NOMO-1 treated with dmso at 0.1 percent for 144 hours (cell line): ENCODE results near the gene MTARC1.
A peak's percentile ranks its signal among the peaks of the same experiment; 100 is the strongest.

ENCODE experiments used
- DNase-seq: peaks from one replicate; lab custom pipeline; 2025; ENCODE audit not compliant: unreplicated experiment; lab: John Stamatoyannopoulos, UW

Gene MTARC1

DNA sequence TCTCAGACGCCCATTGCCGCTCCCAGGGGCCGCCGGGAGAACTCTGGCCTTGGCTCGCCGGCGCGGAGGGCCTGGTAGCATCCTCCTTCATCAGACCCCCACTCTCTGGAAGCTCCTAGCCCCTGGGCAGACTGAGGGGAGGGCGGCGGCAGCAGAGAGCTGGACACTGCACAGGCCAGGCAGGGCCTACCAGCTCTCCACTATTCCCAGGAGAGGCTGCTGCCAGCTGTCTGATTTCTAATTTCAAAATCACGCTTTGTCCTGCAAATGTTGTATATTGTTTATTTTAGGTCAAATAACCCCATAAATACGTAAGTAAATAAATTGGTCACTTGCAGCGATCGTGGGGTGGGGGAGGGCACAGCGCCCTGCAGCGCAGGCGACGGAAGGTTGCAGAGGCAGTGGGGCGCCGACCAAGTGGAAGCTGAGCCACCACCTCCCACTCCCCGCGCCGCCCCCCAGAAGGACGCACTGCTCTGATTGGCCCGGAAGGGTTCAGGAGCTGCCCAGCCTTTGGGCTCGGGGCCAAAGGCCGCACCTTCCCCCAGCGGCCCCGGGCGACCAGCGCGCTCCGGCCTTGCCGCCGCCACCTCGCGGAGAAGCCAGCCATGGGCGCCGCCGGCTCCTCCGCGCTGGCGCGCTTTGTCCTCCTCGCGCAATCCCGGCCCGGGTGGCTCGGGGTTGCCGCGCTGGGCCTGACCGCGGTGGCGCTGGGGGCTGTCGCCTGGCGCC, at the start of gene MTARC1:
TSS of gene MTARC1 (plus strand) at position 577 of the 732 bp plus-strand sequence. CDS start at position 609, 32 bp downstream.
- DNase-seq = peak; percentile 72

DNA sequence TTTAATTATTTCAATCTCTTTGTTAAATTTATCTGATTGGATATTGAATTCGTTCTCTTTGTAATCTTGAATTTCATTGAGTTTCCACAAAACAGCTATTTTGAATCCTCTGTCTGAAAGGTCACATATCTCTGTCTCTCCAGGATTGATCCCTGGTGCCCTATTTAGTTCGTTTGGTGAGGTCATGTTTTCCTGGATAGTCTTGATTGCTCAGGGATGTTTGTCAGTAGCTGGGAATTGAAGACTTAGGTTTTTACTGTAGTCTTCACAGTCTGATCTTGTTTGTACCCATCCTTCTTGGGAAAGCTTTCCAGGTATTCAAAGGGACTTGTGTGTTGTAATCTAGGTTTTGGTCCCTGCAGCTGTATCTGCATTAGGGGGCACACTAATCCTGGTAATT, 45.4 kb upstream of the MTARC1 start:
- no peak for DNase-seq

DNA sequence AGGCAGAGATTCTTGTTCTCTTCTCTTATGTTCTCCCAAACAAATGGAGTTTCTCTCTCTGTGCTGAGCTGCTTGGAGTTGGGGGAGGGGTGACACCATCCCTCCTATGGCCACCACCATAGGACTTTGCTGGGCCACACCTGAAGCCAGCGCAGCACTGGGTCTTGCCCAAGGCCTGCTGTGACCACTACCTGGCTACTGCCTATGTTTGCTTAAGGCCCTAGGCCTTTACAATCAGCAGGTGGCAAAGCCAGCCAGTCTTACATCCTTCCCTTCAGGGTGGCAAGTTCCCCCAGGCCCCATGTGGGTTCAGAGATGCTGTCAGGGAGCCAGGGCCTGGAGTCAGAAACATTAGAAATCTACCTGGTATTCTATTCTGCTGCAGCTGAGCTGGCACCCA, 44.9 kb upstream of the MTARC1 start:
- no peak for DNase-seq

DNA sequence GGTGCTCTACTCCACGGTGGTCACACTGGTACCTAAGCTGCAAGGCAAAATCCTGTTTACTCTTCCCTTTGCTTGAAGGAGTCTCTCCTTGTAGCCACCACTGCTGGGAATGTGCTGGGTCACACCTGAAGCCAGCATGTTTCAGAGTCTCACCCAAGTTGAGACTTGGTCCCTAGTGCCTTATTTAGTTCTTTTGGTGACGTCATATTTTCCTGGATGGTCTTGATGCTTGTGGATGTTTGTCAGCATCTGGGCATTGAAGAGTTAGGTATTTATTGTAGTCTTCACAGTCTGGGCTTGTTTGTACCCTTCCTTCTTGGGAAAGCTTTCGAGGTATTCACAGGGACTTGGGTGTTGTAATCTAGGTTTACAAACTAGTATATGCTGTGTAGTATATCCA, 44.2 kb upstream of the MTARC1 start:
- DNase-seq = no peak

DNA sequence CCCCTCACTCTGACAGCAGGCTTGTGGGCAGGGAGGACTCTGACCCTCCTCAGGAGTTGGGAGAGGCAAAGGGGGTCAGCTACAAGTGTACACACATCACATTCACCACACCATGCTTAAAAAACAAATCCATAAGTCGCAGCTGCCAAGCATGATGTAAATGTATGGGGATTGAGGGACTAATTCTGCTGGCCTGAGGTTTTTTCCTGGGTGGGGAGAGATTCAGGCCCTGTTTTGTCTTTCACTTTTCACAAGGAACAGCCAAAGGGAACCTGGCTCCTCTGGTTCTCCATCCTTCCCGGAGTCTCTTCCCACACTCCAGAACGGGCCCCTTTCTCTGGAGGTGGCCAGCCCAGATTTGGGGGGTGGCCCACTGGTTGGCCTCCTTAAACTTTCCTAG, 39.9 kb upstream of the MTARC1 start:
- no peak for DNase-seq

DNA sequence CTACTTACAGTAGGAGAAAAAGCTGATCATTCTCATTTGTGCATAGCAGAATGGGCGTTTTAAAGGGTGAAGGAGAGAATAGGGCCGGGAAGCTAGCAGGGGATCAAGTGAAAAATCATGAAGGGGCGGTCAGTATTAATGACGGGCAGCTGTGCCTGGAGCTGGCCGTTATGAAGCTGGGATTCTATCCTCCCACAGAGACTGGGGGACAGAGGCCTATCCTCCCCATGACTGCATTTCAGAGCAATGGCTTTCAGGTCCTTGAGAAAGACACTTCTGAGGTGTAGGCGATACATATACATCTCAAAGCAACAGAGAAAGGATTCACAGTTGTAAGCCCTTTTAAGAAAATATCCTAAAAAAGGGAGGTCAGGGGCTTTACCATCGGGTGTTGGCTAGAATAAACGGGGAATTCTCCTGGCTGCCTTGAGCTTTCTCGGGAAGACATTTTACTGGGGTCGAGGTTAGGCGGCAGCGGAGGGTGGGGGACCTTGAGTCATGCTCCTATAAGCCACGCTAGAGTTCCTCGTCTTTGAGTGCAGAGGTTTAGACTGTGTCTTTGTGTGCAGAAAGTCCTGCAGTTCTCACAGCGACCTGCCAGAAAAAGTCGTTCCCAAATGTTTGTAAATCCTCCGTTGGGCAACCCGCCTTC, 39.1 kb upstream of the MTARC1 start:
- DNase-seq = no peak

DNA sequence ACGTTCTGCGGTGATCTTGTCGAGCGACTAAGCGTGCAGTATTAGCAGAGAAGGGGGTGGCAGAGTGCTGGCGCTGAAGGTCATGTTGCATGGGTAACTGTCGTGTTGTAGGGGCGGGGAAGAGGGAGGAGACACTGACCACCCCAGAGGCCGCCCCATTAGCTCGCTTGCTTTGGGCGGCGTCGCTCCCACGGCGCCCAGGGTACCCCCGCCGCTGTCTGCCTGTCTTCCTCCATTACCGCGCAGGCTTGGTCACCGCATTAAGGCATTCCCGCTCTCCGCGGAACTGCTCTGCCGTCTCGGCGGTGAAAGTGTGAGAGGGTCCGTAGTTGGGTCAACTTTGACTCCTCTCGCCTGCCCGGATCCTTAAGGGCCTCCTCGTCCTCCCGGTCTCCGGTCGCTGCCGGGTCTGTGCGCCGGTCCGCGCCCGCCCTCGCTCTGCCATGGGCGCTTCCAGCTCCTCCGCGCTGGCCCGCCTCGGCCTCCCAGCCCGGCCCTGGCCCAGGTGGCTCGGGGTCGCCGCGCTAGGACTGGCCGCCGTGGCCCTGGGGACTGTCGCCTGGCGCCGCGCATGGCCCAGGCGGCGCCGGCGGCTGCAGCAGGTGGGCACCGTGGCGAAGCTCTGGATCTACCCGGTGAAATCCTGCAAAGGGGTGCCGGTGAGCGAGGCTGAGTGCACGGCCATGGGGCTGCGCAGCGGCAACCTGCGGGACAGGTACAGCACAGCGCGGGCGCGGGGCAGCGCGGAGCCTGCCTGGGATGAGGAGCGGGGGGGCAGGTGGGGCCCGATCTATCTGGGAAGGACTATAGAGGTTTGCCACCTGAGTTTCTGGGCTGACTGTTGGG, 38.4 kb upstream of the MTARC1 start, which contains the start of gene MTARC2:
TSS of gene MTARC2 (plus strand) at position 234 of the 846 bp plus-strand sequence. CDS start at position 444, 210 bp downstream.
- peak; percentile 87 for DNase-seq

DNA sequence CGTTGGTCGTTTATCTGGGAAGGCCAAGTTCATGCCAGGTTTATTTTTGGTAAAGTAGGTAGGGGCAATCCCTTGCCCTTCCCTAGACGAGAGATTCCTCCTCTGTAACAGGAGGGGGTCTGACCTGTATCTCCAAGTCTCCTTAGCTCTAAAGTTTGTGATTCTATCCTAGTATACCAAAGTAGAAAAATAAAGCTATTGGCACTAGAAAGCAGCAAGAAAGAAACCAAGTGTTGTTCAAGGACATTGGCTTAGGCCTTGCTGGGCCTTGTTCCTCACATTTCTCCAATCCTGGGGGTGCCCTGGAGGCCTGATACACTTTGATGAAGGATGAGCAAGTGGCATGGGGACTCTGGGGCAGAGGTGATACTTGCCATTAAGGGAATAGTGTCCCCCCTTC, 37.8 kb upstream of the MTARC1 start:
- no peak for DNase-seq

DNA sequence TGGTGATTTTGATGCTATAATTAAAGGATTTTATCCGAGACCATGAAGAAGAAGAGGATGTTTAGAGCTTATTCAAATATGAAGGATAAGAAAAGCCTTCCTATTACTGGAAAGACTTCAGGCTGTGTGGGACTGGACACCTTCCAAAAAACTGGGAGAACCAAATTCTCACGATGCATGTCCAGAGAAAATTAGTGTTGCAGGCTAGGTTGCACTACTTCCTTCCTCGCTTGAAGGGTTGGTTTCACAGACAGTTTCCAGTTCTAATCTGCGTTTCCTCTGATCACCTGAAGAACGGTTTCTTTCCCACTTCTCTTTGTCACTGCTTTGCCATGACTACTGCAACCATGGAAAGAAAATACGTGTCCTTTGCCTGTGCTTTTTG, 36.6 kb upstream of the MTARC1 start:
- no peak for DNase-seq

DNA sequence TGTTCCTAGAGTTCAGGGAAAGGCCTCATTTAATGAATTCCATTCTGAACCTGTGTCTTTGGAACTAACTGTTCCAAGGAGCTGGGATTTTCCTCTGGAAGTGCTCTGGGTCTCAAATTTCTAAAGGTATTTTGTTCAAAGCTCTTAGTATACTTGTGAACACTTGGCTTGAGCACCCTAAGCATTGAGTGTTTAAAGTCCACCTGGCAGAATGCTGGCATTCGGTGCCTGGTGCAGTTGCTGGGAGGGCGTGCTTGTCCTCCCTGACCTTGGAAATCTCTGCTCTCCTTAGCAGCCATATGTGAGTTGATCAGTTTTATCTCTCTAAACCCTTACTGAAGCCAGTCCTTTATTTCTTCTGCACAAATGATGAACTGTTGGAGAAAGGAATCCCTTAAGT, 35.6 kb upstream of the MTARC1 start:
- DNase-seq = no peak

DNA sequence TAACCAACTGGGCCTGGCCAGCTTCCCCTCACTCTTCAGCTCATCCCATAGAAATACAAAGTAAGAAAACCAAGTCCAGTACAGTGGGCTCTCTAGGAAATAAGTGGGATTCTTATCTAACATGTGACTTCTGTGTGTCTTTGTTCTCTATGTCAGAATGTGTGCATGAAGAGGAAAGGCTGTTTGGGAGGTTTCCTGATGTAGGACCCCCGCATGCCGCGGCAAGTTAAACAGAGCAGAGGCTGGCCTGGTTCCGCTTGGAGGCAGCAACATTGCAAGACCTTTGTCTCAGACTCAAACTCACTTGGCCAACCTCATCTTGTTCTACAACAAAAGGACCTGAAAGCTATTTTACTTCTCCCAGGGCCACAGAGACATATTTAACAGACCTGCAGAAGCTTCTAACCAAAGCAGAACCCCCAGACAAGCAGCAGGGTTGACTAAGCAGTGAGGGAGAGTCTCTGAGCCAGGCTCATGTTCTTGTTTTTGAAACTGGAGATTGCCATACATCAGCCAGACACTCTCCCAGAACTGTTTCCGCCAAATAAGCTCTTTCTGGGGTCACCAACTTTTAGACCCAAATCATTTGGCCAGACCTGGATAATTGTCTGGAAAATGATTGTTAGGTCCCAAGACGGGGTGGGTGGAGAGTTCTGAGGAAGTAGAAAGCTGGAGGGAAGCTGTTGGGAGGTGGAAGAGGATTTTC, 32.3 kb upstream of the MTARC1 start:
- no peak for DNase-seq

DNA sequence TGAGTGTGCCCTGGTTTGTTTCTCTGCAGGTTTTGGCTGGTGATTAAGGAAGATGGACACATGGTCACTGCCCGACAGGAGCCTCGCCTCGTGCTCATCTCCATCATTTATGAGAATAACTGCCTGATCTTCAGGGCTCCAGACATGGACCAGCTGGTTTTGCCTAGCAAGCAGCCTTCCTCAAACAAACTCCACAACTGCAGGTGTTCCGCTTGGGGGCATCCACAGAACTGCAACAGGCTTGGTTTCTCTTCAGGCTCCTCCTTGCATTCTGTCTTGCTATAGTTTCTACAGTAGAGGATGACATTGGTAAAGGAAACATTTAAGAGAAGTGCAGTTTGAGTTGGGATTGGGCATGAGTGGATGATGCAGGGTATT, 31.8 kb upstream of the MTARC1 start:
- no peak for DNase-seq

DNA sequence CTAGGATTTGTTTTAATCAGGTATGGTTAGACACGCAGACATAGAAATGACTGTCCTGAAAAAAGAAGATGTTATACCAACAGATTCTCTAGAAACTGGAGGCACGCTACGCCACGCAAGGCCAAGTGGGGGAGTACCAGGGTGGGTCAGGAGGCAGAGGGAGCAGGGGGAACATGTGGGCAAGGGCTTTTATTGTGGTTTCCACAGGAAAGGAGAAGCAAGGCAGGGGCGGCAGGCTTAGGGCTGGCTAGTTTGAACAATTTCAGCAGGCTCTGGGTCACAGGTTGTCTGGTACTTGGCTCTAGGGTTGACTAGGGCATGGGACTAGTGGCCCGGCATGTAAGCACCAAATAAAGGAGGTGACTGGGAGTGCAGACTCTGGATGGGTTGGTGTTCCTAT, 31.4 kb upstream of the MTARC1 start:
- no peak for DNase-seq

DNA sequence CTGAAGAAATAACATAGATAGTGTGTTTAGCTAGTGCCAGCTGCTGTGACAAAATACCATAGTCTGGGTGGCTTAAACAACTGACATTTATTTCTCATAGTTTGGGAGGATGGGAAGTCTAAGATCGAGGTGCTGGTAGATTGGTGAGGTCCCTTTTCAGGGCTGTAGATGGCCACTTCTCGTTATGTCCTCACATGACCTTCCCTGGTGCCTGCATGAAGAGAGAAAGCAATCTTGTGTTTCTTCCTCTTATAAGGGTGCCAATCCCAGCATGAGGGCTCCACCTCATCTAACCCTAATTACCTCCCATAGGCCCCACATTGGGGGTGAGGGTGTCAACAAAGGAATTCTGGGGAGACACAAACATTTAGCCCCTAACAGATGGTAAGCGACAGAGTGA, 29.3 kb upstream of the MTARC1 start:
- DNase-seq = no peak

DNA sequence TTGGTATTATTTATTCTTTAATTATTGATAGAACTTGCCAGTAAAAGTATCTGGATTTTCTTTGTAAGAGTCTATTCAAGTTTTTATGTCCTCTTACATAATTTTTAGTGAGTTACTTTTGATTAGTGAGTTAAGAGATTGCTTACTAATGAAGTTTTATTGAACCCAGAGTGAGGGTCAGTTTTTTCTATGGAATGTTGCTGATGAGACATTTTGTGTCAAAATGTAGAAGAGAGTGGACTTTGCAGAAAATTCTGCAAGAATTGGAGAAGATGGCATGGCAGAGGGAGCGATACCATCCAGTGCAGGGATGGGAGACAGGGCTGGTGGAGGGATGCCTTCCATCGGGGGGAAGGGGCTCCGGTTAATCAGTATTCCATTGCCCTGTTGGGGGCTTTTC, 27.6 kb upstream of the MTARC1 start:
- DNase-seq = no peak

DNA sequence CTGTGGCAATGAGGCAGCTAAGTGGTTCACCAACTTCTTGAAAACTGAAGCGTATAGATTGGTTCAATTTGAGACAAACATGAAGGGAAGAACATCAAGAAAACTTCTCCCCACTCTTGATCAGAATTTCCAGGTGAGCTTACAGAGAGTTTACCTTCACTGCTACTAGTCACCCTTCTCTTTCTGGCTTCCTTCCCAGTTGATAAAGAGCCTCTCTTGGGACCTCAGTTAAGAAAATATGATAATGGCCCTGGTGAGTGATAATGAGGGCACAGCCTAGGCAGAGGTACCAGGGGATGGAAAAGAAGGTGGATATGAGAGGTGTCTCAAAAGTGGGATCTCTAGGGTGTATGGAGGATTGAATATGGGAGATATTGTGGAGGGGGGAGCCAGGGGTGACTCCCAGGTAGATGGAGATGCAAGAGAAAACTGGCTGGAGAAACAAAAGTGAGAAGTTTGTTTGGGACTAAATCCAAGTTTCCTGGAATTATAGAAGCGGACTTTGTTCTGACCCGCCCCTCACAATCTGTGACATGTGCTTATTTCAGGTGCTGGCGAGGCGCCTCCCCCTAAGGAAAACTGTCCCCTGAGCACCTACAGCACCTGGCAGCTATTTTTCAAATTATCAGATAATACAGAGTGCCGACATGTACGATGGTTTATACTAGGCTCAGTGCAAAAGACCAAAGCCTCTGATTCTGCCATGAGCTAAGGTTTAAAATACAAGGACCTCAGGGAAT, 24.9 kb upstream of the MTARC1 start:
- DNase-seq = no peak

DNA sequence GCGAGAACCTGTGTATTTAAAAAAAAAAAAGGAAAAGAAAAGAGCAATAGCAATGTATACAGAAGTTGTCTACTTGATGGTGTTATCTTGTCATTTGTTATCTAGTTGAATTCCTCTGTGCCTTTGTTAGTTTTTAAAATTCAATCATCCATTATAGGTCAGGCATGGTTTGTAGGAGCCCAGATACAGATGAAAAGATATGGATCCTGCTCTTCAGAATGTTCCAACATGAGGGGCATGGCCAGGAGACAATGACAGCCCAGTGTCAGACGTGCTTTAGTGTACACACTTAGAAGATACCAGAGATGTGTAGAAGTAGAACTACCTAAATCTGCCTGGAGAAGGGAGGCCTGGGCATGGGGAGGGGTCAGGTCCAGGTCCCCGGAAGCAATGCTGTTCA, 22.0 kb upstream of the MTARC1 start:
- no peak for DNase-seq

DNA sequence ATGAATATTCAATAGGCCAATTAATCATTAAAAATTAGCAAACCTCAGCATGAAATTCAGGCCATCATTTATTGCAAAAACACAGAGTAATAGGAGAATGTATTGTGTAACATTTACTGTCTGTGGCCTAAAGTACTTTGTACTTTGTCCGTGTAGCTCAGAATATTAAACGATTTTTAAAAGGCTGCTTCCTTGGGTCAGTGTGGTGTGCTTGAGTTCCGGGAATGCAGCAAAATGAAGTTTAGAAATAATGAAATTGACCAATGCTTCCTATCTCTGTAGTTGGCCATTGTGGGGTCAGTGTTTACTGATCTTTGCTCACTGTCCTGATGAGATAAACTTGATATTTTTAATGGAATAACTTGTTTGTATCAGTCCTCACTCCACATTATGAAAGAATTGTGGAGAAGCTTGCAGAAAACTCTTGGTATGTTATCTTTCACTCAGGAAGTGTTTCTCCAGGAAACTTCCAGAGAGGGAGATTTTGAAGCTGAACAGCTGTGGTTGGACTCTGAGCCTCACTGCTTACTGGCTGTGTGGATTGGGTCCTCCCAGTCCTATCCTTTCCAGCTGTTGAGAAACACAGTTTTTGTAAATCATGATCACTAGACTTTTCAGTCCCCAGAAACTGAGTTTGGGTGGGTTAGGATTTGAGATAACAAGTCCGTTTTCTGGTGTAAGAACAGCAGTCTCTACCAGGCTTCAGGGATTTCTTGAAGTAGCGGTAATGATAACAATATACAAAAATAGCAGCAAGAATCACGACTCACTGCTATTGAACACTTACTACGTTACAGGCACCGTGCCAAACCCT, 19.2 kb upstream of the MTARC1 start:
- no peak for DNase-seq

DNA sequence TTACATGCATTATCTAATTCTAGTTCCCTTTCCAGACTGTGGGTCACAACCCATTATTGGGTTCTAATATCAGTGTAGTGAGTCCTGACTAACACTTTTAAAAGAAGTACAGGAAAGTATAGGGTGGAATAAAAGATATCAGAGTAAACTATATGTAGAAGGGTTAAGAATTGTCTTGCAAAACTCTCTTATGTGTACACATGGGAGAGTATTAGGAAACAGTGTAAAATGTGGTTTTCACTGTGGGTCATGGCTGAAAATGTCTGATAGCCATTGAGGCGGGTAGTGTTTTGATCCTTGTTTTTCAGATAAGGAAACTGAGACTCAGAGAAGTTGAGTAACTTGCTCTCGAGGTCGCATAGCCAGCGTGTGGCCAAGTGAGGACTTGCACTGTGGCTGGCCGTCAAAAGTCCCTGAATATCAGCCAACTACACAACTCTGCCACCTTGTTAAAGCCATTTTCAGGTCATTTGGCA, 18.5 kb upstream of the MTARC1 start:
- DNase-seq = no peak

DNA sequence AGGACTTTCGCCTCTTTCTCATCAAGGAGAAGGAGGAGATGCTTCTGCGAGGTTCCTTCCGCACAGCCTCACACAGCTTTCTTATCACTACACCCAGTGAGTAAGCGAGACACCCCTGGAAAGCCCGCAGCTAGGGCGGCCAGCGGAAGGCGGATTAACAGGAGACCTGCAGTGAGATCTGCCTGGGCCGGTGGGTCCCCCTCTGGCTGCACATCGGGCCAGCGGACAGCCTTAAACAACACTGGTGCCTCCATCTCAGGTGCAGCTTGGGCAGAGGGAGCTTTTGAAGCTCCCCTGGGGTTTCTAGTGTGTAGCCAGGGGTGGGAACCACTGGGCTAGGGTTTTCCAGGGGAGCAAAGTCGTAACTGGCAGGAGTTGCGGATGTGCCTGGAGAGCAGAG, 17.5 kb upstream of the MTARC1 start:
- no peak for DNase-seq
